ENCODE measurements around the gene SMURF2.

DNA sequence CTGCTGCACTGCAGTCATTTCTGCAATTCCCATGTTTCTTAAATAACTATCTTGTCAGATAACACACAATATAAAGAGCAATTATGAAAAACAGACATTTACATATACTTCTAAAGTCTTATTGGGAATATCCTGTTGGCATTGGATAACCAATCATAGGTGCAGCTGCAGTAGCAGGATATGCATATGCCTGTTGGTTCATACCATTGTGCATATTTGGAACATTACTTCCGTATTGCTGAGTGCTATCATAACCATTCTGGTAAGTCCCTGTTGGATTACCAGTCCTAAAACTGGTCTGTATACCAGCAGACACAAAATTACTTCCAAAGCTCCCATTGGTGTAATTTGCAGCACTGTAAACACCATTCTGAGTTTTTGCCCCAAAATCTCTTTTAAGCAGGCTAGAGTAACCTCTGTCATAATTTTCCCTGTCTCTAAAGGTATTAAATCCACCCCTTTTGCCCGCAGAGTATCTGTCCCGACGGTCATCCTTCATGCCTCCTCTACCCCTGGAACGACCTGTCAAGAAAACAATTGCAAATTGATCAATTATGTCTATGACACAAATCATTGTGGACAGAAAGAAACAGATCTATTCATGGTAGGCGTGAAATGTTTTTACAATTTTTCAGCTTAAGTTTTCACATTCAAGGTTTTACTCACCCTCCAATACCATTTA, 162.2 kb downstream of the SMURF2 start:
- TF ChIP-seq, protein P1, sequence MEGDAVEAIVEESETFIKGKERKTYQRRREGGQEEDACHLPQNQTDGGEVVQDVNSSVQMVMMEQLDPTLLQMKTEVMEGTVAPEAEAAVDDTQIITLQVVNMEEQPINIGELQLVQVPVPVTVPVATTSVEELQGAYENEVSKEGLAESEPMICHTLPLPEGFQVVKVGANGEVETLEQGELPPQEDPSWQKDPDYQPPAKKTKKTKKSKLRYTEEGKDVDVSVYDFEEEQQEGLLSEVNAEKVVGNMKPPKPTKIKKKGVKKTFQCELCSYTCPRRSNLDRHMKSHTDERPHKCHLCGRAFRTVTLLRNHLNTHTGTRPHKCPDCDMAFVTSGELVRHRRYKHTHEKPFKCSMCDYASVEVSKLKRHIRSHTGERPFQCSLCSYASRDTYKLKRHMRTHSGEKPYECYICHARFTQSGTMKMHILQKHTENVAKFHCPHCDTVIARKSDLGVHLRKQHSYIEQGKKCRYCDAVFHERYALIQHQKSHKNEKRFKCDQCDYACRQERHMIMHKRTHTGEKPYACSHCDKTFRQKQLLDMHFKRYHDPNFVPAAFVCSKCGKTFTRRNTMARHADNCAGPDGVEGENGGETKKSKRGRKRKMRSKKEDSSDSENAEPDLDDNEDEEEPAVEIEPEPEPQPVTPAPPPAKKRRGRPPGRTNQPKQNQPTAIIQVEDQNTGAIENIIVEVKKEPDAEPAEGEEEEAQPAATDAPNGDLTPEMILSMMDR (IDR thresholded peaks at IDR 0.05 in 2 of 3, conservative IDR thresholded peaks at IDR 0.05 in 1 of 3; ENCODE audit: insufficient read depth in 2 of 3, low read depth in 1 of 3, low read length in 3 of 3): no peak
- TF ChIP-seq ETV6 (IDR thresholded peaks at IDR 0.05; ENCODE audit: borderline replicate concordance in 1 of 2, low read depth in 2 of 2, low read length in 1 of 2) (no peak), ETV6 (CRISPR knock-in tag; IDR thresholded peaks at IDR 0.05; ENCODE audit: borderline replicate concordance) (no peak), JUNB (CRISPR knock-in tag; conservative IDR thresholded peaks at IDR 0.05) (no peak), SMAD1 (IDR thresholded peaks at IDR 0.05; ENCODE audit: low read depth, low read length, partially characterized antibody) (no peak), YY1 (IDR thresholded peaks at IDR 0.05; ENCODE audit: borderline replicate concordance in 1 of 3, control insufficient read depth in 1 of 3, extremely low read depth in 1 of 3, insufficient read depth in 3 of 3, insufficient read length in 1 of 3, insufficient replicate concordance in 2 of 3, low read depth in 1 of 3, low read length in 2 of 3) (no peak), ZNF778 (CRISPR knock-in tag; IDR thresholded peaks at IDR 0.05) (no peak), CHD2 (IDR thresholded peaks at IDR 0.05; ENCODE audit: low read depth, low read length) (no peak), SREBF1 (IDR thresholded peaks at IDR 0.05; ENCODE audit: borderline replicate concordance, low read depth, low read length) (no peak), MTA1 (IDR thresholded peaks at IDR 0.05; ENCODE audit: borderline replicate concordance) (no peak), ZNF668 (CRISPR knock-in tag; IDR thresholded peaks at IDR 0.05) (no peak), POU5F1 (IDR thresholded peaks at IDR 0.05; ENCODE audit: borderline replicate concordance, low read depth, low read length, partially characterized antibody) (no peak)

All from K562 (cell line).